Body of pancreas (tissue), 4 donors: ENCODE data around the gene KANSL3. TPM values are rescaled to one million over a fixed set of nuclear protein-coding genes. Genes with fewer than 3 reads are reported as not detected.
A peak's percentile ranks its signal among the peaks of the same experiment; 100 is the strongest.

ENCODE experiments used
- ATAC-seq: fragments of 150-250 bp; one replicate; pipeline ENCODE4 v1.9.1; 2016
- DNase-seq, 4 donors: peaks; one replicate each; pipeline ENCODE4 v3.0.0-alpha.2; 2019
- H3K27ac ChIP-seq, 4 donors: fragments of 200-600 bp; sonication (generic); 1 replicate in 3 of 4; 2 replicates in 1 of 4; pipeline versions ENCODE4 v1.5.1 to v1.6.1; 2016 to 2019; ENCODE audit warnings: mild to moderate bottlenecking in 1 of 4, mixed read lengths in 1 of 4, moderate library complexity in 1 of 4
- H3K27me3 ChIP-seq, 2 donors: fragments of 200-600 bp; sonication (generic); one replicate each; pipeline ENCODE4 v1.6.0; 2016; ENCODE audit warnings: mild to moderate bottlenecking in 1 of 2
- H3K36me3 ChIP-seq, 2 donors: fragments of 200-600 bp; sonication (generic); replicated peaks in 1 of 2; 2 replicates each; pipeline ENCODE4 v1.5.1; 2016; ENCODE audit warnings: low read depth in 2 of 2; ENCODE audit not compliant: insufficient read depth in 1 of 2
- H3K4me1 ChIP-seq: fragments of 200-600 bp; sonication (generic); one replicate; pipeline ENCODE4 v1.6.0; 2016
- H3K4me3 ChIP-seq, 2 donors: fragments of 200-600 bp; sonication (generic); 1 replicate in 1 of 2; 2 replicates in 1 of 2; pipeline ENCODE4 v1.5.1; 2016 to 2019
- H3K9me3 ChIP-seq, 3 donors: fragments of 200-600 bp; sonication (generic); 1 replicate in 2 of 3; 2 replicates in 1 of 3; pipeline ENCODE4 v1.5.1; 2016
- CTCF ChIP-seq, 7 experiments: fragments of 450-650 bp in 4 of 7; fragments of 200-600 bp in 3 of 7; sonication (generic) in 3 of 7; IDR thresholded peaks; one replicate each; pipeline ENCODE4 v1.5.1; 2016 to 2019; ENCODE audit warnings: antibody characterized with exemption in 7 of 7
- POLR2A ChIP-seq, 3 donors: fragments of 450-650 bp; IDR thresholded peaks; one replicate each; pipeline ENCODE4 v1.6.1; 2016; ENCODE audit warnings: antibody characterized with exemption in 3 of 3, mild to moderate bottlenecking in 2 of 3
- WGBS, 2 donors: methylation state at CpG; one replicate each; pipeline ENCODE4 v1.1.5; 2017; 5-methylcytosine and 5-hydroxymethylcytosine counted together
- intact Hi-C: fragments of 100-400 bp; cut with DNase I; formaldehyde crosslinking; loops from one replicate; pipeline ENCODE4 v1.15.1; 2023
- total RNA-seq, 2 donors: library from RNA; depleted of rRNA; stranded (reverse); fragments of >200 nt; gene quantifications; one replicate each; pipeline ENCODE4 v1.1.0, GENCODE V29; 2016

KANSL3 gene
- total RNA-seq, 2 donors from 2014 or later: 36.6 to 50.4 TPM

DNA sequence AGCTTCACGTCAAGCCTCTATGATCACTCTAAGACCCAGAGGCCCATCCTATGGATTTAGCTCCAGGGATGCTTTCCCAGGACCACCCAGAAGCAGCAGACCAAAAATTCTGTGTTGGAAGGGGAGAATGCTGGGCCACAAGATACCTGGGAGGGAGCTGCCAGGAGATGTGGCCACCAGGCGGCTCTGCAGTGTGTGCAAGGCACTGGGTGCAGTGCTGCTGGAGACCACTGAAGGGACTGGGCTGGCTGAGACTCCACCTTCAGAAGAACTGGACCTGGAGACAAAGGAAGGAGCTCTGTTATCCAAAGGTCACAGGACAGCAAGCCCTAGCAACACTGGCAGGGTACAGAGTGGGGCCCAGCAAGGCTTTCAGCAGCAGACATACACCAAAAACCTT is 34.0 kb downstream of the KANSL3 start:
- H3K4me3 ChIP-seq: no peak overlapping the region
- DNase-seq: peak in 1 of 4 donors; percentile 36
- H3K4me1 ChIP-seq: peaks cover 62% of the 10 kb centered on the region
- ATAC-seq: no peak
- intact Hi-C loops: no loop called here
- peaks cover 6 to 11% of the 10 kb centered on the region in 2 donors for H3K36me3 ChIP-seq
- 84 to 88% methylated on average over 2 of the region's 2 CpGs for WGBS, 2 donors
- no peaks in the 10 kb centered on the region for H3K9me3 ChIP-seq
- H3K27me3 ChIP-seq: no peaks in the 10 kb centered on the region
- H3K27ac ChIP-seq: peak overlapping the region in 2 of 4 donors; percentile 33 to 41
- TF ChIP-seq POLR2A (IDR thresholded peaks at IDR 0.05) (no peak), CTCF (IDR thresholded peaks at IDR 0.05) (peak in 3 of 7 experiments; percentile 18 to 41 (median 22))

- Histone ChIP-seq H3K4me3 (no peak overlapping the region), H3K27ac (peak overlapping the region; percentile 46 to 80 (median 70)), H3K4me1 (peaks cover 57% of the 10 kb centered on the region), H3K9me3 (no peaks in the 10 kb centered on the region), H3K36me3 (peaks cover 0 to 2% of the 10 kb centered on the region in 2 donors), H3K27me3 (no peaks in the 10 kb centered on the region)
- ATAC-seq (peak; percentile 89), DNase-seq (peak; percentile 77 to 87 (median 84))
- TF ChIP-seq CTCF (IDR thresholded peaks at IDR 0.05) (peak in 6 of 7 experiments; percentile 34 to 86 (median 73)), POLR2A (IDR thresholded peaks at IDR 0.05) (no peak)
- intact Hi-C loops: no loop called here
- 35 to 50% methylated on average over 2 of the region's 2 CpGs for WGBS, 2 donors
Observed at GRCh38 chr2:96602330-96602823, 35.7 kb downstream of the KANSL3 start.

DNA sequence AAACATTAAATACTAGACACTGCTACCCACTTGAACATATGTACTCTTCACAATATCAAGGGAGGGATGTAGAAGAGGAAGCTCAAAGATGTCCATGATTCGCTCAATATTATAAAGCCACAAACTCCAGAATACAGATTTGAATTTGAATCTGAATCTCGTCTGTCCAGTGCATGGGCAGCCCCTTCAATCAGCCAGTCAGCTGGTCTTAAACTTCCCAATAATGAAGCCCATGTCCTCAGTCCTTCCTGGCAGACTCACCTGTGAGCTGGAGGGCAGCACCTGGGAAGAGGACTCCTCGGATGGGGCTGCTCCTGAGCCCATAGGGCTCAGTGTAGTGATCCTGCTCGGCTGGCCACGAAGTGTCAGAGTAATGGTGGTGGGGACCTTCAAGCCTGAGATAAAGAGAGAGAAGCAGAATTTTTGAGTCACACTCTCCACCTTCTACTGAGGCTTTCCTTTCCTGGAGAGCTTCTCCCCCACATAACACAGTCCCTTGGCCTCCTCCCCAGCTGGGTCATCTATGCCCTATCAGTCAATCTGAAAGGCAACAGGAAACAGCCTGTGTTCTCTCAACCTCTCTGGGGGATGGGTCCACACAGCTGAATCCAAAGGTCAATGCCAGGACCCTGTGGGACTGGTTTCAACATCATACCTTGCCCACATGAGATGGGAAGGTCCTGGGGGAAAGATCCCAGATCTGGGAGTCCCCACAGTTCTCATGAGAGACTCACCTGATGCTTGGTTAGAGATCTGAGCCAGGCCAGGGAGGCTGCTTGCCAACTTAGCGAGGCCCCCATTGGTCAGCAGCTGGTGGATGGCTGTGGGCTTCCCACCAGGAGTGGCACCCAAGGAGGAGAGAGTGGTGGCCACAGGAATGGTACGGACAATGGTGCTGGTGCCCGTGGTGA is 36.5 kb downstream of the KANSL3 start:
- peak; percentile 51 to 85 (median 80) for DNase-seq
- intact Hi-C loops: no loop called here
- no peaks in the 10 kb centered on the region for H3K9me3 ChIP-seq
- peaks cover 0 to 3% of the 10 kb centered on the region in 2 donors for H3K36me3 ChIP-seq
- 48 to 49% methylated on average over 8 of the region's 8 CpGs for WGBS, 2 donors
- H3K4me1 ChIP-seq: peaks cover 50% of the 10 kb centered on the region
- peak; percentile 71 for ATAC-seq
- TF ChIP-seq POLR2A (IDR thresholded peaks at IDR 0.05) (no peak), CTCF (IDR thresholded peaks at IDR 0.05) (no peak)
- H3K27me3 ChIP-seq: no peaks in the 10 kb centered on the region
- peak overlapping the region; percentile 46 to 80 (median 70) for H3K27ac ChIP-seq
- no peak overlapping the region for H3K4me3 ChIP-seq

- no peaks in the 10 kb centered on the region for H3K9me3 ChIP-seq
- WGBS, 2 donors: 77 to 88% methylated on average over 2 of the region's 2 CpGs
- H3K27ac ChIP-seq: no peak overlapping the region
- H3K4me3 ChIP-seq: no peak overlapping the region
- H3K4me1 ChIP-seq: peaks cover 34% of the 10 kb centered on the region
- intact Hi-C loops: no loop called here
- no peak for TF ChIP-seq CTCF (IDR thresholded peaks at IDR 0.05)
- ATAC-seq: no peak
- DNase-seq: no peak
- peaks cover 0 to 9% of the 10 kb centered on the region in 2 donors for H3K36me3 ChIP-seq
- H3K27me3 ChIP-seq: no peaks in the 10 kb centered on the region
Observed at GRCh38 chr2:96599941-96600340, 38.2 kb downstream of the KANSL3 start.
